GDM1 (cell line): ENCODE data around the gene MRPS10.
"Not testable (repeated sequence)": the region's sequence is repeated elsewhere in the genome, so short reads cannot be mapped to it uniquely, and the experiment has no call there.

ENCODE experiments used
- DNase-seq: peaks from one replicate; lab custom pipeline; 2025; lab: John Stamatoyannopoulos, UW

The MRPS10 gene

DNA sequence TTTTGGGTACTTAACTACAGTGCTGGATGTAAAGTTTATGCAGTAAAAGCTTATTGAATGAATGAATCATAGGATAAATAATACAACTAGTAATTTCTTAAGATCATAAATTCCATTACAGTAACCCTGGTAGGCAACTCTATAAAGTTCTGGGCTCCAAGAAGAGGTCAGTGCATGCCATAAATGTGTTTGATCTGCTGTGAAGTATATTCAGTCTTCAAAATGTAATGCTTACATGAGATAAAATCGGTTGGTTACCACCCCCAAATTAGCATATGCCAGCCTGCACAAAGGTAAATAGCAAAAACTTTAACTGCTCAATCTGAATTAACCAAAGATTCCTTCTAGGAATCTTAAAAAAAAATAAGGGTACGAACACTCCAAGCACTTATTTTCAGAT is 10.1 kb downstream of the MRPS10 start:
- DNase-seq, result not testable (repeated sequence)

DNA sequence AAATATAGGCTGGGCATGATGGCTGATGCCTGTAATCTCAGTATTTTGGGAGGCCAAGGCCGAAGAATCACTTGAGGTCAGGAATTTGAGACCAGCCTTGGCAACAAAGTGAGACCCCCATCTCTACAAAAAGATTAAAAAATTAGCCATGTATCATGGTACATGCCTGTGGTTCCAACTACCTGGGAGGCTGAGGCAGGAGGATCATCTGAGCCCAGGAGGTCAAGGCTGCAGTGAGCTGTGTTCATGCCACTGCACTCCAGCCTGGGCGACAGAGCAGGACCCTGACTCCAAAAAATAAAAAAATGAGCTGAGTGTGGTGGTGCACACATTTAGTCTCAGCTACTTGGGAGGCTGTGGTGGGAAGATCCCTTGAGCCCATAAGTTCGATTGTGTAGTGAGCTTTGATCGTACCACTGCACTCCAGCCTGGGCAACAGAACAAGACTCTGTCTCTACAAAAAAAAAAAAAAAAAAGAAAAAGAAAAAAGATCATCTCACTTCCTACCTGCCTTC is 12.8 kb downstream of the MRPS10 start:
- DNase-seq, result no peak

DNA sequence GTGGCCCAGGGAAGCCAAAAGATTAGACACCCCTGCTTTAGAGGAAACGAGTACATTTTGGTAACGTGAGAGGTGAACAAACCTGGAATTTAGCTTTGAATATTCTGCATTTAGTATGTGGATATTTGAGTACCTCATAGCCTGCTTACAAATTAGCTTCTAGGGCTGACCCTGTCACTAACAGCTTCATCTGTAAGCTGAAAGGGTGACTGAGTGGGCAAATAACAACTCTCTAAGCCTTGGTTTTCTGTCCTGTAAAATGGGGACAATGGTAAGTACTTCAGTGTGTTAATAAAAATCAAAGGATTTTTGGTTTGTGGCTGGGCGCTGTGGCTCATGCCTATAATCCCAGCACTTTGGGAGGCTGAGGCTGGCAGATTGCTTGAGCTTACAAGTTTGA is 14.5 kb downstream of the MRPS10 start:
- no peak for DNase-seq

DNA sequence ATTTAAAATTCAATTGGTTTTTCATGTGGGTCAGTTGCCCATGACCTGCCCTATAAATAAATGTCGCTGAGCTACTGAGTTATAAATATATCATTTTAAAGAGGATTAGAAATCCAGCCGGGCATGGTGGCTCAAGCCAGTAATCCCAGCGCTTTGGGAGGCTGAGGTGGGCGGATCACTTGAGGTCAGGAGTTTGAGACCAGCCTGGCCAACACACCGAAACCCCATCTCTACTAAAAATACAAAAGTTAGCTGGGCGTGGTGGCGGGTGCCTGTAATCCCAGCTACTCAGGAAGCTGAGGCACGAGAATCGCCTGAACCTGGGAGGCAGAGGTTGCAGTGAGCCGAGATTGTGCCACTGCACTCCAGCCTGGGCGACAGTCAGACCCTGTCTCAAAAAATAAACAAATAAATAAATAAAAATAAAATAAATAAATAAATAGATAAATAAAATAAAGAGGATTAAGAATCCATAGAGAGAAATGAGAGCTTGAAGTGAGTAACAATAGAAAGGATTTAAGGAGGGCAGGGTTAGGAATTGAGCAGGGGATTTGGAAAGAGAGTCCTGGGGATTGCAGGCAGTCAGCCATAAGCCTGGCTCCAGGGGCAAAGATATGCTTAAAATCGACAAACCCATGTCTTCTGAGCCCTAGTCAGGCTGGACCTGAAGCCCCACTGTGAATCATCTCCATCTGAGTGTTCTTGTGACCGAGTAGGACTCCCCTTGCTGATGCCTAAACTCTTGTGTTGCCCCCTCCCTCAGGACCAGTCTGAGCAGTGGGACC is 15.3 kb downstream of the MRPS10 start:
- DNase-seq, result not testable (repeated sequence)

DNA sequence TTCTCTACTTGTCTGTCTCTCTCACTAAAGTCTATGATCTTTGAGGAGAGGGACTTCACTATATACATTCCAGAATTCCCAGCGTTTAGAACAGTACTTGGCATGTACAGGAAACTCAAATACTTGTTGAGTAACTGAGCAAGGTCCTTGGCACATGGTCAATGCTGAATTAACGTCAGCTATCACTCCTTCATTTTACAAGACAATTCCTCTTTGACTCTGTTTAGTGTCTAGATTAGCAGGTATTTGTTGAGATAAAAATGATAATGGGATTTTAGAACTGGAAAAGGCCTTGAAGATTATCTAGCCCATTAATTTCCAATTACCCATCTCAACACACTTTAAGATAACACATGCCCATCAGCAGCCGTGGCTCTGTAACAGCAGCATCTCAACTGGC is 16.3 kb downstream of the MRPS10 start:
- DNase-seq, result no peak

DNA sequence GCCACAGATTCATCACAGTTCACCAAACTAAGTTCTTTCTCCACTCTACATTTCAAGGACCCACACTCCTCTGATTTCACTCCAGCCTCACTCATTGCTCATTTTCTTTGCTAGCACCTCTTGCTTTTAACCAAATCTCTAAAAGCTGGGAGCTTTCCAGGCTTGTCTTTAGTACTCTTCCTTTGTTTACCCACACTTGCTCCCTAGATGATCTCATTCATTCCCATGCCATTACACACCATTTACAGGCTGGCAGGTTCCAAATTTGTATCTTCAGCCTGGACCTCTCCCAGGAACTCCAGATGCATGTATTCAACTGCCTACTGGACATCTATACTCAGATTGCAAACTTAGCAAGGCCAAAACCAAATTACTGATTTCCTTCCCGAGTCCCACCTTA is 17.6 kb downstream of the MRPS10 start:
- DNase-seq, result no peak

DNA sequence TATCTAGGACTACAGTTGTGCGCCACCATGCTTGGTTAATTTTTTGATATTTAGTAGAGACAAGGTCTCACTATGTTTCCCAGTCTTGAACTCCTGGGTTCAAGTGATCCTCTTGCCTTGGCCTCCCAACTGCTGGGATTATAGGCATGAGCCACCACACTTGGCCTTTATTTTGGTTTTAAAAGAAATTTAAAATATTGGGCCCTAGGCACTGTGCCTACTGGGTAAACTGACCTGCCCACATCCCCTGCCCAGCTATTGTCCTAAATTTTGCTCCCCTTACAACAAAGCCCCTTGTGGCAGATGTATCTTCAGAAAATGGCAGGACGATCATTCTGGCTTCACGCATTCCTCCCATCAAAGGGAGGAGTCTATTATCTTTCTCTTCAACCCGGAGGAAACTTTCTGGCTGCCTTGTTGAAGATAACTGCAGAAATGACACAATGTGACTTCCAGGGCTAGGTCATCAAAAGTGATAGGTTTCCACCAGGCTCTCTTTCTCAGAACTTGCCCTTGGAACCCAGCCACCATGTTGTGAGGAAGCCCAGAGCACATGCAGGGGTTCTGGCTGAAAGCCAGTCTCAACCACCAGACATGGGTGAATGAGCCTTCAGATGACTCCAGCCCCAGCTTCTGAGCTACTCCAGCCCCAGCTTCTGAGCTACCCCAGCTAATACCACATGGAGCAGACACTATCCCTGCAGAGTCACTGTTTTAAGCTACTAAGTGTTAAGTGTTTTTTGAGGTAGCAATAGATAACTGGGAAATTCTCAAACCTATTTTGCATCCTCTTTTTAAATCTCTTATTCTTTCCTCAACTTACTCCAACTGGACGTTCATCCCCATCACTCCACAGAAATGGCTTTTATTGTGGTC is 18.3 kb downstream of the MRPS10 start:
- no peak for DNase-seq

DNA sequence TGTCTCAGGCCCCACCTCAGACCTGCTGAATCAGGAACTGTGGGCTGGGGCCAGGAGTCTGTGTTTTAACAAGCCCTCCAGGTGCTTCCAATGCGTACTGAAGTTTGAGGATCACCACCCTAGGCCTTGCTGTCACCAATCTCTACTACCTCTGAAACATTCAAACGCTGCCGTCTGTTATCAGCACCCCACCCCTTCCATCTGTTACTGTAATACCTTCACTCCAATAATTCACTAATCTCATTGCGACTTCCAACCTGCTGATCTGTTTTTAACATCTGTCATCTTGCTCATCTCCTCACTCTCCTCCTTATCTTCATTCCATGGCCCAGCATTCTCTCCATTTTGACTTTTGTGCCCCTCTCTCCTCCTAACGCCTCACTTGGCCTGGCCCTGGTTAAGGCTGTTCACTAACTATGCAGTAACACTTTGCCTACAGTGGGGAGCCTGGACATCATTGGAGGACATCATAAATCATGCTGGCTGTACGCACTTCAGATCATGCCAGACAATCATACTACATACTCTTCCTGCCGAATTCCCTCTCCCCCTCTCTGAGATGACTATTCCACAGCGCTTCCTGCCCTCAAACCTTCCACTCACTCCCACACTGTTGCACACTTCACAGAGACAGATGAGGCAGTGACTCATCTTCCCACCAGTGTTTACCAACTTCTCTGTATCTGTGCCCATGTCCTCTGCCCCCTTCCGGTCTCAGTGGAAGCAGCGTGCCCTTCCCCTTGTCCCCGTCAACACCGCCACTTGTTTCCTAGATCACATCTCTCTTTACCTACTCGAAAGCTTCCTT is 19.9 kb downstream of the MRPS10 start:
- DNase-seq, result peak; percentile 28

DNA sequence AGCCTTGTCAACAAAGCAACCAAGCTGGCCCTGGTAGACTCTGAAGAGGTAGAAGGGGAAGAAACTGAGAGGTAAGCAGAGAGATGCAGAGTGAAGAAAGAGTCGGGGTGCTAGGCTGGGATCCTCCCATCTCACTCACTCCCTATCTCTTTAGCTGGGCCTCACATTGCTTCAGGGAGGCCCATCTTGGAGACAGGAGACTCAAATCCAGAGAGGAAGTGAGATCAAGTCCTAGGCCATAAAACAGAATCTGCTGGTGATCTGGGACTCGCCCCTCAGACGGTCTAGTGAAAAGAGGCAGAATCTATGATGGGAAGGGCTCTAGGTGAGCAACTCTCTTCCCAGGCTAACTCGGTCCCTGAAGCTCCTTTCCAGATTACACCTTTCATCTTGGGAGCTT is 22.2 kb downstream of the MRPS10 start:
- no peak for DNase-seq

DNA sequence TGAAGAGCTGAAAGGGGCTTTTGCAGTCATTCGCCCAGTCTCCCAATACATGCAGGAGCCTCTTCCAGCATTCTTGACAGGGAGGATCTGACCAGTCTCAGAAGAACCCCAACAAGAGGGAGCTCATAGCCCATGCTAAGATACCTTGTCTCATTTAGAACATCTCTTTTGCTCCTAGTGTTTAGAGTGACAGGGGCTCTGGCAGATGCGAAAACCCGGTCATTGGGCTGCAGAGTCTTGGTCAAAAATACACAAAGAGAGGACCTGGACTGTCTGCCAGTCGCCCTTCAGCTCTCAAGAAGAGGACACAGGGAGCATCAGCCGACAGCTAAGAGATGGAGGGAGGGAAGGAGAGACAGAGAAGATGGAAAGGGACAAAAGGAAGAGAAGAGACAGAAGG is 23.6 kb downstream of the MRPS10 start:
- no peak for DNase-seq

DNA sequence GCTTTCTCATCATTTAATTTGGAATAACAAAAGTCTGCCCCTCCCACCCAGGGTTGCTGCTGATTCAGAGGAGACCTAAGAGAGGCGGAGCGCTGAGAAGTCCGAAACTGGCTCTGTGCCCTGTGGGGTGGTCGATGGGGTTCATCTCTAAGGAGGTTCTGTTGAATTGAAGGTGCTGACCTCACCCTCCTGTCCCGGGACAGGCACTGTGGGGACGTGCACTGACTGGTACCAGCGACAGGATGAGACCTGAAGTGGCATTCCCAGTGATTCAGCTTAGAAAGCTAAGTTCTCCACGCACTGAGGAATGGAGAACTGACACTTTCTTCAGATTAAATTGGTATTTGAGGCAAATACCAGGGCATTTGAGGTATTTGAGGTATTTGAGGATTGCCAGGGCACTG is 24.2 kb downstream of the MRPS10 start:
- no peak for DNase-seq

DNA sequence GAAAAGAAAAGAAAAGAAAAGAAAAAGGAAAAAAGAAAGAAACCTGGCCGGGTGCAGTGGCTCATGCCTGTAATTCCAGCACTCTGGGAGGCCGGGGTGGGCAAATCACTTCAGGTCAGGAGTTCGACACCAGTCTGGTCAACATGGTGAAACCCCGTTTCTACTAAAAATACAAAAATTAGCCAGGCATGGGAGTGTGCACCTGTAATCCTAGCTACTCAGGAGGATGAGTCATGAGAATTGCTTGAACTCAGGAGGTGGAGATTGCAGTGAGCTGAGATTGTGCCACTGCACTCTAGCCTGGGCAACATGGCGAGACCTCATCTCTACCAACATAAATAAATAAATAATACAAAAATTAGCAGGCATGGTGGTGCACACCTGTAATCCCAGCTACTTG is 25.3 kb downstream of the MRPS10 start:
- DNase-seq, result not testable (repeated sequence)

DNA sequence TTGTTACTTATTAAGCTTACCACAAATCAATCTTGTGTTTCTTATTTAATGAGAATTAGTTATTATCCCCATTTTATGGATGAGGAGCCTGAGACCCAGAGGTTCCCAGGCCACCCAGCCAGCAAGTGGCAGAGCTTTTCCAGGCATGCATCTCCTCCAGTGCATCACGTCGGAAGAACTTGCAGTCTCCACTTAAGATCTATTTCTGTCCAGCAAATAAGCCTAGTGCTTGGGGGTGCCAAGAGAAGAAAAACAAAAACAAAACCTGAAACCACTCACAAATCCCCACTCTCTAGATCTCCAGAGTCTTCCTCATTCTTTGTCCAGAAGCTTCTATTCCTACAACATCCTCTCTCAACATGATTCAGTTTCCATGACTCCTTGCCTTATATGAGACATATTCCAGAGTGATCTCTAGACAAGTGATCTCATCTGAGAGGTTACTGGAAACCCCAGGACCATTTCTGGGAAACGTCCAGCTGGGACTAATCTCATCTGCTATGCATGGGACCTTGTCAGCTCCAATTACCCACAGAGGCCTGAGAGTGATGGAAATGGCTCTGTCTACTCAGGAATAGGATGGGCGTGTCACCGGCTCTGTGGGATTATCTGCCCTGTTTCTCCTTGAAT is 27.0 kb downstream of the MRPS10 start:
- no peak for DNase-seq

DNA sequence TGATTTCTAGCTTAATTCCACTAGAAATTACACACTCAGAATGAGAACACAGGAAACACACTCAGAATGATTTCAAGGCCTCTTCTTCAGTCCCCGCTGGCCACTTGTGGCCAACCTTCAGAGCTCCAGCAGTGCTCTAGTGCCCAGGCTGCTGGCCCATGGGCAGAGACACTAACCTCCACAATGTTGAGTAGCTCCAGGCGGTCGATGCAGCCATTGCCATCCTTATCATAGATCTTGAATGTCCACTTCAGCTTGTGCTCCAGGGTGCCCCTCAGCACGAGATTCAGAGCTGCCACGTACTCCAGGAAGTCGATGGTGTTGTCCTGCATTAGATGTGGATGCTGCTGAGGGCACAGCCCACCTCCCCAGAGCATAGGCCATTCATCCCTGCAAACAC is 29.3 kb downstream of the MRPS10 start:
- no peak for DNase-seq

DNA sequence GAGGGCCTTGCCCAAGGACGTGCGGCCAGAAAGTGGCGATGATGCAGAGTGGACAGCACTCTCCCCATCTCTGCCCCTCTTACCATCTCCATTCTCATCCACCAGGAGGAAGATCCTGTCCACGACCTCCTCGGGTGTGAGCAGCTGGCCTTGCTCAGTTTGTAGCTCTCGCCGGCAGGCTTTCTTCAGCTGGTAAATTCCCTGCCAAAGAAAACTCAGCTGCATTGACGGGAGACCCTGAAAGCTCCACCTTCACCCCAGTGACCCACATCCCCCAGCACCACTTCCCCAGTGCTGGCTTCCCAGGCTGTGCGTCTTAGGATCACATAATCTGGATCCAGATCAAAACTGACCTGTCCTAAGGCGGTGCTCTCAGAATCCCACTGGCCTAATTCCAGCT is 32.1 kb downstream of the MRPS10 start:
- DNase-seq, result no peak

DNA sequence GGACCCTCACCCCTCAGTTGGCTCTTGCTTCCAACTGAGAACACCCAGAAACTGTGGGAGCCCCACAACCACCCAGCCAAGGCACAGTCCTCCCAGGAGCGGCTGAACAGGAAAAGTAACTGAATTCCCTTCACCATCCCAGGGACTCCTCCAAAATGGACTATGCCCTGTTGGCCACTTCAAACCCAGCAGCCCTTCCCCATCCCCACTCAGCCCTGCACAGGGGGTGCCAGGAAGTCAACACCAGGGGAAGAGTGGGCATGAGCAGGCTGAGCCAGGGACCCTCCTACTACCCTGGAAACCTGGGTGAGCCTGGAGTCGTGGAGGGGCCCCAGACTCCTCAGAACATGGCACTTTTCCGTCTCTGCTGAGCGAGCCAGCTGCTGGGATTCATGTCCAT is 33.2 kb downstream of the MRPS10 start:
- no peak for DNase-seq

DNA sequence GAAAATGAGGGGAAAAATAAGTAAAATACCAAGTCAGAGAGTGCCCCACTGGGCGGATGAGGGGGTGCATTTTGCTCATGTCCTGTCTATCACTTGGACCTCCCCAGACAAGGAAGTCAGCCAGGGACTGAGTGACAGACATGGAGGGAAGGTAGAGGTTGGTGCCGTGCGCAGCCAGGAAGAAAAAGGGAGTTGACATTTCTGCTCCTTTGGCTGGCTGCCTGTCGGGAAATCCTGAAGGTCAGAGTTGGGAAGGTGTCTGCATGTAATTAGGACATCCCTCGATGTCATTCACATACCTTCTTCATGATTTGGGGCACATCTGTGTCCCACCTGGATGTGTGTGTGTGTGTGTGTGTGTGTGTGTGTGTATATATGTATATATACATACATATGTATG is 35.6 kb downstream of the MRPS10 start:
- no peak for DNase-seq

DNA sequence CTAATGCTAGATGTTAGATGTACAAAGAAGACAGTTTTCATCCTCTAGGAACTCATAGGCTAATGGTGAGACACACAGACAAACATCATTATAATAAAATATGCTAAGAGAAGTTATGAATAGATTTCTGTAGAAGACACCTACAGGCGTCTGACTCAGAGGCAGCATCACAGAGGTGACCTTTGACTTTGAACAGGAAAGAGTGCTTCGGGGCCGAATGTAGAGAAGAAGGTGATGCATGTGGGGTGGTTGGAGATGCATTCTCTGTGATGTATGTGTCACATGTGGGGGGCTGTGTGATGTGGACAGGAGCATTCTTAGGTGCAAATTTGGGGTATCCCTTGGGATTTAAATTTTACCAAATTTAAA is 37.7 kb downstream of the MRPS10 start:
- no peak for DNase-seq

DNA sequence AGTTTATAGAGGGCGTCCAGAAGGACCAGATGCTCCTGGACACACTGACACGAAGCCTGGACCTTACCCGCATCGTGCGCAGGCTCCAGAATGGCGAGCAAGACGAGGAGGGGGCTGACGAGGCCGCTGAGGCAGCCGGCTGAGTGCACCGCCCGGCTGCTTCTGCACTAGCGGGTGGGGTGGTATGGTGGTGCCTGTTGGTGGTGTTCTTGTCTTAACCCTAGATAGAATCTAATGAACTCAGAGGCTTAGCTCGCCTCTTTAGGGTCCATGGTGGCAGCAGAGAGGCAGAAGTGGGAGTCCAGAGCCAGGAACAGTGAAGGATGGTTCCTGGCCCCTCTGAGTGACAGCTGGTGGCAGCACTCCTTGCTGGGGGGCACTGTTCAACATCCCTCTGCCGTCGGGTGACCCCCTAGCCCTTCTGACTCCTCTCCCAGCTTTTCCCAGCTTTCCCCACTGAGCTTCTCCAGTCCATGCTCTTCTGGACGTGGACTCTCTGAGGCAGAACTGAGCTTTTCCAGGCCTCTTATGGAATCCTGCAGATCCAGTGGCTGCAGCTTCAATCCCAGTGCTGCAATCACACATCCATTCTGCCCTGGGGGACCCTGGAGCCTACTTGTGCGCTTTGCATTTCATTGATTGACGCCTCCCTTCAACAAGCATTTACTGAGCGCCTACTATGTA is 38.3 kb downstream of the MRPS10 start:
- DNase-seq, result no peak

DNA sequence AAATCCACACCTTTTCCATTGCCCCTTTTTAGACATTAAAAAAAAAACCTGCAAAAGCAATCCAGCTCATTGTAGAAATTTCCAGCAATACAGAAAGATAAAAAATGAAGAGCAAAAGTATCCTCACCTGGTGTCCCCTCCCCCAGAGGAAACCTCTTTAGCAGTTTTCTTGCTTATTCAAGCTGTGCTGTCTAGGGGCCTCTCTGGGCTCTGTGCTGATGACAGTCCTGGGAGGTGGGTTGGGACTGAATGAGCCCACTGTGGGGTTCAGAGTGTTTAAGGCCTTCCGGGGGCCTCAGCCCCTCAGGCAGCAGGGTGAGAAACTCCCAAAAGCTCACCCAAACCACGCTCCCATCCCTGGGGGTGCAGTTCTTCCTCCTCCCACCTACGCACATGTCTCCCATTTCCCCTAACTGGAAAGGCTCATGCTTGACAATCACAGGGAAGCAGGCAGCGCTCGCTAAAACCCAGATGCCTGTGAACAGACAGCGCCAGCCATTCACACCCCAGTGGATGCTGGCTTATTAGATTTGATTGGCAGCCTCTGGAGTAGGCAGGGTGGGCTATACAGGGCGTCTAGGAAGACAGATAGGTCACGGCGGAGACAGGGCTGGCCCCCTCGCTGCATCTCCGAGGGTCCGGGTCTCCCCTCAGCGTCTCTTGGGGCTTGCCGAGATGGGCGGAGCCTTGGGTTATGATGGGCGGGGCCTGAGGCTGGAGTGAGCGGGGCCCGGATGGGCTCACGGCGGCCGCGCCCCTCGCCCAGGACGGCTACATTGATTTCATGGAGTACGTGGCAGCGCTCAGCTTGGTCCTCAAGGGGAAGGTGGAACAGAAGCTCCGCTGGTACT is 39.9 kb downstream of the MRPS10 start:
- DNase-seq, result no peak
